GM19468 (cell line): ENCODE measurements around the gene SERPINB12.

ENCODE experiments used
- ATAC-seq: cut with Tn5 transposase; IDR thresholded peaks from one replicate; pipeline ENCODE4 v1.9.1; 2021; ENCODE audit warnings: mild to moderate bottlenecking, moderate library complexity, moderate number of reproducible peaks; ENCODE audit not compliant: unreplicated experiment; ENCODE audit errors: extremely low read depth

Gene SERPINB12

DNA sequence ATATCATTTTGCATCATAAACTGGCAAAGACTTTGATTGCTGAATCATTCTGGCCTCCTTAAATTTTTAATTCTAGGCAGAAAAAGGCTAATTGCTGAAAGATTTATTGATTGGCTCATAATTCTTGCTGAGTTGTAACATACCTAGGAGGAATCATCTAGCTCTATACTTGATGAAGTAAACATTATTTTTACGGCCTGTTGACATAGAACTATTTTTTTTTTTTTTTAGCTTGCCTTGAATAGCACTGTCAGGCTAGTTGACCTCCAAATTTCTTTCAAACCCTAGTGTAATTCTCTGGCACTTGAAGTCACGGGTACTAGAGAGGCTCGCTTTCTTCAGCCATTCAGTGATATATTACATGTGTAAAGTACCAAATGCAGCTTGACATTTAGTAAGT lies 2.8 kb downstream of the SERPINB12 start:
- no peak for ATAC-seq

- ATAC-seq = no peak
Observed at GRCh38 chr18:63550068-63550467, 7.9 kb downstream of the SERPINB12 start.

- no peak for ATAC-seq
Observed at GRCh38 chr18:63551769-63552168, 9.6 kb downstream of the SERPINB12 start.

DNA sequence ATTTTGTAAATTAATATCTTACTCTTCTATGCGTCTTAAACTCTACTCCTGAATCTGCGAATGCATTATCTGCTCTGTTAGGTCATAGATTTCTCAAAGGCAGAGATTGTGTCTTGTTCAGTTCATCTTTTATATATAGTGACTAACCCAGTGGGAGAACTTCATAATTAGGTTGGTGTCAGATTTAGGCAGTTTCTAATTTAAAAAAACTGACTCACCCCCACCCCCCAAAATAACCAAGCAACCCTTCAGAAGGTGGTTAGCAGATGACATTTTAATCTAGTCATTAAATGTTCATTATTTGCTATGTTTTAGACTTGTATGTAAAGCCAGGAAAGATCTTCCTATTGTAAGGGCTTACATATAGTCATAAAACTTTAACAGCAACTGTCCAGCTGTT lies 10.4 kb downstream of the SERPINB12 start:
- no peak for ATAC-seq

DNA sequence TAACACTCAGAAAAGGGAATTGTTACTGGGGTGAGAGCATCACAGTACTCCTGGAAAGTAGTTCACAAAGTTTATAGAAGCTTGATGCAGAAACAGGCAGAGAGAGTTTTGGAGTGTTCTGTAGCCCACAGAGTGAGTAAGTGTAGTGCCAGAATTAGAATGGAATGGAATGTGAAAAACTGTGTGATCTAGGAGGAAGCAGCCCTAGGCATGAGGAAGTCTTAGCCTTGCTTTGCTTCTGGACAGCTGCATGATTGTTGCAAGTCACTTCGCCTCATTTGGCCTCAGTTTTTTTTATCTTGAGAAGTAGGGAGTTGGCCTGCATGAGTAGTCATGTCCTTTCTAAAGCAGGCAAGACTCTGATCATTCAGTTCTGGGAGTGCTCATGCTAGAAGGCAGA lies 10.9 kb downstream of the SERPINB12 start:
- ATAC-seq = no peak

DNA sequence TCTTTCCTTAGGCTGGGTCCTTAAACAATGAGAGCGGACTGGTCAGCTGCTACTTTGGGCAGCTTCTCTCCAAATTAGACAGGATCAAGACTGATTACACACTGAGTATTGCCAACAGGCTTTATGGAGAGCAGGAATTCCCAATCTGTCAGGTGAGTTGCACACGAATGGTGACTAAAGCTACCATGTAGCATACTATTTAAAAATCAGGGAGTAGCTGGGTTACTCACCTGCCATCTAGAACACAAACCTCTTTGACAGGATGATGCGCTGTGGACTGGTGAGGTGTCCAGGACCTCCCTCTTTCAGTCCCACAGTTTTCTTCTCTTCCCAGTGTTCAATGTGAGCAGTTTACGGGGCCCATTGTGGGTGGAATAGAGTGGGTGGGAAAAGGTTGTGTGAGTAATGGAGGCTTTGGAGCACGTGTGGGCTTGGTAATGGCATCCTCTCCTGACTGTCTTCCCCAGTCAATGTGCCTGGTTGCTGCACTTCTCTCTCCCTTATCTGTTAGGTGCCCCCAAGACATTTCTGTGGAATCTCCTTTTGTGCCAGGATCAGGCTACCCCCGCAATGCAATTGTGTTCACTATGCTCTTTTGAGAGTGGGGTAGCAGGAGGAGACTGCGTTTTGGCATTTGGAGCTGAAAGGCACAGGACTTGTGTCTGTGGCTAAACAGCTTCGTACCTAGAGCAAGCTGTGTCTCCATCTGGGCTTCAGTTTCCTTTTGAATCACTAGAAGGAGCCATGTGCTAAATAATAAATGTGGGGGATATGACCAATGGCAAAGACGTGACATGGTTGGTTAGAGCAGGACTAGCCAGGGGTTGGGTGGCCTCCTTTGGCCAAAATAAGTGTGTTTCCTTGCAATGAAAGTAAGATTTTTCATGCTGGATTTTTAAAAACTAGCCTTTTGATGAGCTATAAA lies 17.7 kb downstream of the SERPINB12 start:
- no peak for ATAC-seq

- no peak for ATAC-seq
Observed at GRCh38 chr18:63562284-63562683, 20.1 kb downstream of the SERPINB12 start.

- no peak for ATAC-seq
Observed at GRCh38 chr18:63564021-63564420, 21.9 kb downstream of the SERPINB12 start.

GRCh38 chr18:63564561-63564960 lies 22.4 kb downstream of the SERPINB12 start:
- no peak for ATAC-seq

GRCh38 chr18:63567276-63567675 lies 25.1 kb downstream of the SERPINB12 start:
- no peak for ATAC-seq

- ATAC-seq = no peak
Observed at GRCh38 chr18:63567825-63568224, 25.7 kb downstream of the SERPINB12 start.

GRCh38 chr18:63570721-63571120 lies 28.6 kb downstream of the SERPINB12 start:
- no peak for ATAC-seq

GRCh38 chr18:63575681-63576080 lies 33.5 kb downstream of the SERPINB12 start:
- ATAC-seq = no peak

- peak; percentile 46 for ATAC-seq
Observed at GRCh38 chr18:63578357-63578958, 36.3 kb downstream of the SERPINB12 start.

- no peak for ATAC-seq
Observed at GRCh38 chr18:63579616-63580015, 37.4 kb downstream of the SERPINB12 start.

DNA sequence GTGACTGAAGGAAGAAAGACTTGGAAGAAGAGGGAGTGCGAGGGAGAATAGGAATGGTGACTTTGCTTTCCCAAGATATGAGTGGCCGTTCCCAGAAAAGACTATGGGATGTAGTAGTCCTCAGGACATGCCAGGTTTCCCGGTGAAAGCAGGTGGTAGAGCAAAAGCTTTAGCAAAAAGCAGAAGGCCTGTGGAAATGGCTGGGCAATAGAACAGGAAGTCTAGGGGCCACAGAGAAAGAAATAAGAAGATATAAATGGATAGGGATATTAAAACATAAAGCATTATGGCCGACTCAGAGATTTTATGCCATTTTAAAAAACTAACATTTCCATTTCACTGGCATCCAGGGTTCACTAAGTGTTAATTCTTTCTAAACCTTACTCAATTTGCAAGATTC lies 43.8 kb downstream of the SERPINB12 start:
- ATAC-seq = no peak

DNA sequence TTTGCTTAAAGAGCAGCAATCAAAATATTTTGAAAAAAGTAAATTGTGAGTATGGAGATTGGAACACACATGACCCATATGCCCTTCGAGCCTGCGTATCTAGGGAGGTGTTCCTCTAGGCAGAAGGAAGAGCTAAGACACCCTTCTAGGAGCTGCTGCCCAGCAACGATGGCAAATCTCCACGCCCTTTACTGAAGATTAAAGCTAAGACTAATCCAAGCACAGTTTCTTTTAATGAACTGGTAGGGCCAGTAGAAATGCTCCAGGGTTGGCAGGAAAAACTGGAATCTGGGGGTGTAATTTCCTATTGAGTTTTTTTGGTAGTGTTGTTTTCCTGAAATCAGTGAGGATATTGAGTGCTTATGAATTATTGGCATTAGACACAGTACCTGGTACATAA lies 44.3 kb downstream of the SERPINB12 start:
- ATAC-seq = no peak

GRCh38 chr18:63586966-63587365 lies 44.8 kb downstream of the SERPINB12 start, which contains the start of gene SERPINB13:
TSS of gene SERPINB13 (plus strand) at chr18:63587343. CDS start at chr18:63588668, 1,325 bp downstream.
- ATAC-seq = no peak

GRCh38 chr18:63588909-63589308 lies 46.7 kb downstream of the SERPINB12 start:
- ATAC-seq = no peak

DNA sequence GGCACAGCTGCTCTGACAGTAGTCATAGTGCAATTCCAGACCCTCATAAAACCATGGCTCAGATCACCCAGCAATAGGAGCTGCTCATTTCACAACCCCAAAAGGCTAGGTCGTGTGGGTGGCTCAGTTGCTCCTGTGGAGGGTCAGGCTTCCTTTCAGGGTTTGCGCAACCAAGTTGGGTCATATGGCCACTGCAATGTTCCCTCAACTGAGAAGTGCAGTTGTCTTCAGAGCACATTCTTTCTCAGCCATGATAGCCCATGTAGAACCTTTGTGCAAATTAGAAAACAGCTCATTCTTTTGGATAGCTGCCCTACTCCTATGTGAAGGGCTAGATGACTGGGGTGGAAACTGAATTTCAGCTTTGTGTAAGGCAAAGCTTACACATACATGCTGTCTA lies 48.2 kb downstream of the SERPINB12 start:
- ATAC-seq = no peak

DNA sequence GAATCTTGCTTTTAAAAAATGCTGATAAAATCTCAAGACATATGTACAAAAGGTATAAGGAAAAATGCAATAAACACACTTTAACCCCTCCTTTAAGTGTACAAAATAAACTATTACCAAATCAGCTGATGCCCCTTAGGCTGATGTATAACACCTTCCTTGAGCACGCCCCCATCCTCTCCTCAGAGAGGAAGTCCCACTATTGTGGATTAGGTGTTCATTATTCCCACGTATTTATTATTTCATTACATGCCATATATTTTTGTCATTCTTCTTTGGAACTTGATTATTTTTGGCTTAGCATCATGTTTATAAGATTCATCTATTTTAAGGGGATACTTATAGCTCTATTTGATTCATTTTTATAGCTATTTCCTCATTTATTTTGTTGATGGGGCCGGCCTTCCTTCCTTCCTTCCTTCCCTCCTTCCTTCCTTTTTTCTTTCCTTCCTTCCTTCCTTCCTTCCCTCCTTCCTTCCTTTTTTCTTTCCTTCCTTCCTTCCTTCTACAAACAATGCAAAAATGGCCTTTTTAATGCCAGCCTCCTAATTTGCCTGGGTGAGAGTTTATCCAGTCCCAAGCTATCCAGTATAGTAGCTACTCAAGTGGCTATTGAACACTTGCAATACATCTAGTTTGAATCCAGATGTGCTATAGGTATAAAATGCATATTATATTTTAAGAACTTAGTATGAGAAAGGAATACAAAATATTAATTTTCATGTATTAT lies 49.0 kb downstream of the SERPINB12 start:
- ATAC-seq = no peak
